ENCODE measurements around the gene HCRTR1.

HCRTR1 gene

GRCh38 chr1:31640964-31641363 is 23.5 kb downstream of the HCRTR1 start:
- TF ChIP-seq, protein P1, sequence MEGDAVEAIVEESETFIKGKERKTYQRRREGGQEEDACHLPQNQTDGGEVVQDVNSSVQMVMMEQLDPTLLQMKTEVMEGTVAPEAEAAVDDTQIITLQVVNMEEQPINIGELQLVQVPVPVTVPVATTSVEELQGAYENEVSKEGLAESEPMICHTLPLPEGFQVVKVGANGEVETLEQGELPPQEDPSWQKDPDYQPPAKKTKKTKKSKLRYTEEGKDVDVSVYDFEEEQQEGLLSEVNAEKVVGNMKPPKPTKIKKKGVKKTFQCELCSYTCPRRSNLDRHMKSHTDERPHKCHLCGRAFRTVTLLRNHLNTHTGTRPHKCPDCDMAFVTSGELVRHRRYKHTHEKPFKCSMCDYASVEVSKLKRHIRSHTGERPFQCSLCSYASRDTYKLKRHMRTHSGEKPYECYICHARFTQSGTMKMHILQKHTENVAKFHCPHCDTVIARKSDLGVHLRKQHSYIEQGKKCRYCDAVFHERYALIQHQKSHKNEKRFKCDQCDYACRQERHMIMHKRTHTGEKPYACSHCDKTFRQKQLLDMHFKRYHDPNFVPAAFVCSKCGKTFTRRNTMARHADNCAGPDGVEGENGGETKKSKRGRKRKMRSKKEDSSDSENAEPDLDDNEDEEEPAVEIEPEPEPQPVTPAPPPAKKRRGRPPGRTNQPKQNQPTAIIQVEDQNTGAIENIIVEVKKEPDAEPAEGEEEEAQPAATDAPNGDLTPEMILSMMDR (IDR thresholded peaks at IDR 0.05; ENCODE audit: low read depth, low read length), result no peak
- no peak overlapping the region for H3K4me3 ChIP-seq (replicated peaks in 1 of 2; ENCODE audit: low read depth in 2 of 2, low read length in 2 of 2)

DNA sequence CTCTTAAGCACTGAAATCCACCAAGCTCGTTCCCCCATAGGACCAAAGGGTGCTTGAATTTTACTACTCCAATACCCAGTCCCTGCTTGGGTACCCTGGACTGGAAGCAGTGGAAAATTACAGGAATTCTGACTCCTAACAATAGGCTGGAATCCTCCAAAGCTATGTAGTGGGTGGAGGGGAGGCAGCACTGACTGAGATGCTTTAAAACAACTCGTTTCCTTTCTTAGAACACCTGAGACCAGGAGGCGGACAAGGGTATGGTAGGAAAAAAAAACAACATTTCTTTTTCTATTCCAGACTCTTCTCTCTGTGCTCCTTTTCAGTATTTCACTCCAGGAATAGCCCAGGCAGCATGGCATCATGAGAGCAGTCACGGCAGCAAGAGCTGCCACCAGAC is 24.9 kb downstream of the HCRTR1 start:
- TF ChIP-seq, protein P1 (IDR thresholded peaks at IDR 0.05; ENCODE audit: low read depth, low read length), result no peak
- no peak overlapping the region for H3K4me3 ChIP-seq (replicated peaks in 1 of 2; ENCODE audit: low read depth in 2 of 2, low read length in 2 of 2)
- DNase-seq (ENCODE audit: low read depth in 2 of 2), result no peak

More at GRCh38 chr1:31640964-31641363, 23.5 kb downstream of the HCRTR1 start:
- DNase-seq (ENCODE audit: low read depth in 2 of 2), result no peak

DNA sequence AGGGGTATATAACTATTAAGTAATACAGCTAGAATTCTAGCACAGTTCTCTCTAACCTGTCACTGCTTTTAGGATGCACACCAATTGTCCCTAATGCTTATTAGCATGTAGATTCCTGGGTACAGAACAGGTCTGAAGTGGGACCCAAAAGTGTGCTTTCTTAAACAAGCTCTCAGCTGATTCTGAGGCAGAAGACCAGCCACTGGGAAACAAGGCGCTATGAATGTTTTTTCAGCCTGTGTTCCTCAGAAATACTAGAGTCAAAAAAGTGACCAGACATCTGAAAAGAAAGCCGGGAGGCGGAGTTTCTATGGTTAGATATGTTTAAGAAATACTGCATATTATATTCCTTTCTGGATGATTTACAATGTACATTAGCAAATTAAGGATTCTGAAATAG is 25.4 kb downstream of the HCRTR1 start:
- no peak overlapping the region for H3K4me3 ChIP-seq (replicated peaks in 1 of 2; ENCODE audit: low read depth in 2 of 2, low read length in 2 of 2)
- DNase-seq (ENCODE audit: low read depth in 2 of 2), result no peak
- TF ChIP-seq, protein P1 (IDR thresholded peaks at IDR 0.05; ENCODE audit: low read depth, low read length), result no peak

GRCh38 chr1:31643976-31644559 is 26.6 kb downstream of the HCRTR1 start:
- peak overlapping the region; percentile 93 to 95 for H3K4me3 ChIP-seq (replicated peaks in 1 of 2; ENCODE audit: low read depth in 2 of 2, low read length in 2 of 2)
- no peak for DNase-seq (ENCODE audit: low read depth in 2 of 2)
- TF ChIP-seq, protein P1 (IDR thresholded peaks at IDR 0.05; ENCODE audit: low read depth, low read length), result no peak

DNA sequence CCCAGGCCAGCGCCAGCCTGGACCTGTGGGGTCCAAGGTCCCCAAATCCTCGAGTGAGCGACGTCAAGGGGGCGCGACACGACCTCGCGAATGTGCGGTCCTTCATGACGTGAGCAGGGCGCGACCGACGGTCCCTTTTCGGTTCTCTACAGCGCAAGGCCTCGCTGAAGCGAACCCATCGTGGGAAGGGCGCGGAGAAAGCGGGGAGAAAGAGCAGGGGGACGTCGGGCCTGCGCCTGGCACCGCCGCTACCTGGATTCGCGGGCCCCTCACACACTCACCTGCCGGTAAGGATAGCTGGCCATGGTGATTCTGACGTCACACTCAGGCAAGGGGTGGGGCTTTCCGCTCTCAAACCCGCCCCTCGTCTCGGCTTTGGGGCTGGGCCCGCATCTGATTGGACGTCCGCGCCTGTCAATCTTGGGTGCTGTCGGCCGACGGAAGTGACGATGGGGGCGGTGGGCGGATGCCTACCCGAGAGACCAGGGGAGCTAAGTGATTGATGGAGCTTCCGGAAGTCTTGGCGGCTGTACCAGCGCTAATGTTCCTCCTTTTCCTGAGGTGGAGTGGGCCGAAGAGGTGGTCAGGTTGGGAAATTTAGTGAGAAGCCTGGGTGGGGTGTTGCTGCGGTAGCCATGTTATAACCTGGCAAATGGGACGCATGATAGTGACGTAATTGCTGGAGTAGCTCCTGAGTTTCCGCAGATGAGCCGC is 27.2 kb downstream of the HCRTR1 start, which contains the start of gene PEF1:
TSS of gene PEF1 (minus strand) at position 317 of the 714 bp plus-strand sequence. CDS start at position 305, 12 bp downstream.
- DNase-seq (ENCODE audit: low read depth in 2 of 2), result peak; percentile 99
- TF ChIP-seq, protein P1 (IDR thresholded peaks at IDR 0.05; ENCODE audit: low read depth, low read length), result no peak
- peak within 1 kb of the TSS; percentile 93 to 95 for H3K4me3 ChIP-seq (replicated peaks in 1 of 2; ENCODE audit: low read depth in 2 of 2, low read length in 2 of 2)

DNA sequence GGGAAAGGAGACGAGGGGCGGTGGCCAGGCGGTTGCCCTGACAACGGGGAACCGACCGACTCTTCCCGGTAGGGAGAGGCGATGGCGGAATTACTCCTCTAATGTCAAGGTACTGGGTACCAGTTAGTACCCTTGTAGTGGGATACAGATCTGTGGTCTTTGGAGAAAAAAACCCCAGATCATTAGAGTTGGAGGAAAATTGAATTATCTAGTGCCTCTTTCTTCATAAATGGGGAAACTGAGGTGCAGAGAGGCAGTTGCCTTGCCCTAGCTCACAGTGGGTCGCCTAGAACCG is 27.7 kb downstream of the HCRTR1 start:
- TF ChIP-seq, protein P1 (IDR thresholded peaks at IDR 0.05; ENCODE audit: low read depth, low read length), result no peak
- DNase-seq (ENCODE audit: low read depth in 2 of 2), result no peak

More for the DNA sequence above, 27.7 kb downstream of the HCRTR1 start:
- H3K4me3 ChIP-seq (replicated peaks in 1 of 2; ENCODE audit: low read depth in 2 of 2, low read length in 2 of 2), result peak overlapping the region; percentile 93 to 95
